Stimulated activated CD8-positive, alpha-beta memory T cell treated with anti-CD3 and anti-CD28 coated beads, Interleukin-2, amount 100 ng/mL, for 48 hours (primary cell): ENCODE data around the gene POC1A.
A peak's percentile ranks its signal among the peaks of the same experiment; 100 is the strongest.

Source experiments
- DNase-seq, 2 donors: peaks; one replicate each; pipeline ENCODE4 v3.0.0-alpha.2; 2020; ENCODE audit warnings: low read depth in 2 of 2

POC1A gene

DNA sequence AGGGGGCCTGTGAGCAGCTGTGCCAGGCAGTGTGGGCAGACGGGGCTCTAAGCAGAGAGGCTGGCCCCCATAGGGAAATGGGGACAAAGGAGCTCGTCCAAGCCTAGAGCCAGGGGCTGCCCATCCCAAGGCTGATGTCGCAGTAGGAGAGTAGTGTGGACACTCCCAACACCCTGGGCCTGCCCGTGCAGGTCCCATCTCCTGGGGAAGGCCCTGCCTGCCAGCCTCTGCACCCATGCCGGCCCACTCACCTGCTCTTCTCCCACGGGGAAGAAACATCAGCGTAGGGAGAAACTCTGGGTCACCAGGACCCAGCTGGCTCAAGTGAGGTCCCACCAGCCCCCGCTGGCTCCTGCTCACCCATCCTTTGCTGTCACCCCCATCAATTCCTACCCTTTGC lies 87.2 kb downstream of the POC1A start:
- no peak for DNase-seq

DNA sequence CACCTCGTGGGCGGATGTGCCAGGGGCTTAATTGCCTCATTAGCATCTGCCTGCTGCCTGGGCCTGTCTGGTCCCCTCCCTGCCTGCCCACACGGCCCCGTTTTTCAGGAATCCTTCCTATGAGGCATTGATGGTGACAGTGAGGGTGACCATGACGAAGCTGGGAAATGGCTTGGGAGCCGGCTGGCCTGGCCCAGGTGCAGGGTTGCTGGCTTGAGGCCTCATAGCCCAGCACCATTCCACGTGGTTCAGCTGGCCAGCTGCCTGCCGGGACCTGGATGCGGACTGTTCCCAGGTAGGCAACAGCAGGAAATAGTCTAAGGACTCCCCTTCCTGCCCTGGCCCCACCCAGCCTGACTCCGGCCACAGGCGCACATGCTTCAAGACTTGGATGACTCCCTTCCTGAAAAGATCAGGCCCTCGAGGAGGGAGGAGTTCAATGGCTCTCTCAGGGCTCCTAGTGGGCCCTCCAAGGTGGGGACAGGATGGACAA lies 88.9 kb downstream of the POC1A start:
- no peak for DNase-seq

DNA sequence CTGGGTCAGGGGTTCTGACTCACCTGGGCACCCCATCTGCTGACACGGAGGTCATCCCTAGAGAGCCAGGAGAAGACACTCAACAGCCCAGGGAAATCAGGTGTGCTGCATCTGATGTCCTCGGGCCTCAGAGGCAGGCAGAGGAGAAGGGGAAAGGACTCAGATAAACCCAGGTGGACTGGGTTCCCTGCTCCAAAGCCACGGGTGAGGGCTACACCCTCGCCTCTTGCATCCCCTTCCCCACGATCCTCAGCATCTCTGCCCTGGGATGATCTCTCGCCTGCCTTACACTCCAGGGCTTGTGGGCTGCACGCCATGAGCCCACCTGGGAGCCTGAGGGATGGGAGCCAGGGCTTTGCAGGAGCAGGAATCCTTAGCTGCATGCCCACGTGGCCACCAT lies 89.7 kb downstream of the POC1A start:
- no peak for DNase-seq

DNA sequence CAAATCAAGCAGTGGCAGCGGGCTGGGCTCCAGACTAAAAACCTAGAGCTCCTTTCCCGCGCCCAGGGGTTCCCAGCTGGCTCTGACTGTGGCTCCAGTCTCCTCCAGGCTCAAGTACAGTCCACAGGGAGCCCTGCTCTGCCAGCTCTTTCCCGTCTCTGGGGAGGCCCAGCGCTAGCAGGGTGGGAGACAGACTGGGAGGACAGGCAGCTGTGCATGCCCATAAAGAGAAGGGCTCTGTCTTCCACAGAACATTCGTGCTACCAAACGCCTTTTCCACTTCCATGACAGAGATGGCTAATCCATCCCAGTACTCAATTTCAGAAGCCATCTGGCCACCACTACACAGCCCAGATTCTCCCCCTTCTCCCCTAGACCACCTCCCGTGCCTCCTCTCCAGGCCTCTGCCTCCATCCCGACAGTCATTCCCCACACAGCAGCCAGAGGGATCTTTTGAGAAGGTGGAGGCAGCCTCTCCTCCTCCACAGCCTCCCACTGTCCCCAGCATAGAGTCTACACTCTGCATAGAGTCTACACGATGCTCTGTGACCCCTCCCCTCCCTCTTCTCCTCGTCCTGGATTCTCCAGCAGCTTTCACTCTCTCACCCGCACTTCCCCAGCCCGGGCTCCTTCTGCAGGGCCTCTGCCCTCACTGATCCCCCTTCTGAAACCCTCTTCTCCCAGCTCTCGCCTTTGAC lies 91.0 kb downstream of the POC1A start:
- DNase-seq: no peak

DNA sequence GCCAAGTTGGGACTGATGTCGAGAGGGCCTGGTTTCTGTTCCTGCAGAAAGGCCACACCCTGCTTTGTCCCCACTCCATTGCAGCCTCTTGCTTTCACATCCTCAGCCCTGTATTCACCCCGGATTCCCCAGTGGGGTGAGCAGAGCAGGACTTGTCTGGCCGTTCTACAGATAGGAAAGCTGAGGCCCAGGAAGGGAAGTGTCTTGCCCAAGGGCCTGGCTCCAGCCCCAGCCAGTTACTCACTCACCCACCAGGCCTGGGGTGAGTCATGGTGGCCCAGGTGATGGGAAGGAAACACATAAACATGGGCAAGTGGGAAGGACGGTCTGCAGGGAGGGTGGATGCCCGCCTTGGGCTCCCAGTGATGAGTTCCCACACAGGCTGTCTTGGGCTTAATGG lies 91.7 kb downstream of the POC1A start:
- DNase-seq: no peak

DNA sequence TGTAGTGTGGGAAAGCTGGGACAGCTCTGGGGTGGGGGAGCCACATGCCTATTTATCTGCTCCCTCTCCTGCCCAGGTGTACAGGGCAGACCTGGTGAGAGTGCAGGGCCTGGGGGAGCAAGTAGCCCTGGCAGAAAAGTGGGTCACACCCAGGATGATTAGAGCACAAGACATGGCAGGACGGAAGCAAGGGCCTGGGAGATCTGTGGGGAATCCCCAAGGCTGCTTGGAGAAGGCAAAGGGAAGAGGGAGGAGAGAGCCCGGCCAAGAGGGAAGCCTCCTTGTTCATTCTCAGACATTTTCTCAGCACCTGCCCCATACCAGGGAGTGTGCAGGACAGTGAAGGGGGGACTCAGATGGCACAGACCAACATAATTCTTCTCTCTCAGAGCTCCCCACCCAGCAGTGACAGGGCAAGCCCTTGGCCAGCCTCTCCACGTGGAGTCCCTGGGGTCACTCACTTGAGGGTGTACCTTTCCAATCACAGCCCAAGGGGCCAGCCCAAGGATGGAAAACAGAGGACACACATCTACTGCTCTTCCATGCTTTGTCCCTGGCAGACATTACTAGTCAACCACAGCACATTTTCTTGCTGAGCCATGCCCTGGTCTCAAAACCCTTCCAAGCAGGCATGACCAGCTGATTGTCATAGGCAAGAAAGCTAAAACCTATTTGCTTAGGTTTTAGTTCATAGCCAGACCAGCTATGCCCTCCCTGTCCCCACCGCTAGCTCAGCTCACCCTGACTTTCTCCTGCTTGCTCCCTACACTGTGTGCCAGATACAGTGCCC lies 92.9 kb downstream of the POC1A start:
- no peak for DNase-seq

DNA sequence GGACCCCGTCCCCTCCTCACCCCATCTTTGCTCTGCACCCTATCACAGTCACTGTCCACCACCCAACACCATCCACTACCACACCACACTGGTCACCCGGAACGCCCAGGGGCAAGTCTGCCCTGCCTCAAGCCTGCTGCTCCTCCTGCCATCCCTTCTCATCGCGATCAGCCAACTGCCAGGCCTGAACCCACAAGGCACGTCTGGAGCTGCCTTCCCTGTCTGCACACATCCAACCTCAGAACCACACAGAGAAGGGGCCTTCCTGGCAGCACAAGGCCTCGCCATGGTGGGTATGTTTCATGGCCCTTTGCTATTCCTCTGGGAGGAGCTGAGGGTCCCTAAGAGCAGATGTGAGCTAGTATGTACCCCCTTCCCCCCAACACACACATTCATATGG lies 94.4 kb downstream of the POC1A start:
- no peak for DNase-seq

DNA sequence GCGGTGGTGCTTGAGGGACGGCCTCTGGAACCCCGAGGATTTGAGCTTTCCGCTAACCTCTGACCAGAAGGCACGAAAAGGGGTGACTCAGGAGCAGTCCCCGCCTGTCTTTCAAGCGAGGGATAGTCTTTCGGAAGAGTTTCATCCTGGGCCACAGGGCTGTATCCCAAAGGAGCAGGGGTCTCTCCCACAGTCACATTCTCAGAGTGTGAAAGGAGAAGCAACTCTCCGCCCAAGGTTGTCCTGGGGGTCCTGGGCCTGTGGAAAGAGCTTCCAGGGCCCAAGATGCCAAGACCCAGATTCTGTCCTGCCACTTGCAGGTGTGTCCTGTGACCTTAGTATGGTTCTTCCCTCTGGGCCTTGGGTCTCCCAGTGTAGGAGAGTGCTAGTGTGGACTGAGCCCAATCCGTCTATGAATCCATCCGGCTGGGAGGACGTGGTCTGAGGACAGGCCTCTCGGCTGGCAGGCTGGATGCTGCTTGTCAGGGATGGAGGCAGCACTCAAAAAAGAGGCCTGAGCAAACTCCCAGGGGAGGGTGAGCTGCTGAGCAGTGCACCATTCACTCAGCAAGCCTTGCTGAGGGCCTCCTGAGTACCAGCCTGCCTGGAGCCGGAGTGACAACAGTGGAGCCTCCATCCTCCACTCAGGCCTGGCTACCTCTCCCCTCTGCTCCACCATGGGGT lies 96.3 kb downstream of the POC1A start:
- DNase-seq: no peak

DNA sequence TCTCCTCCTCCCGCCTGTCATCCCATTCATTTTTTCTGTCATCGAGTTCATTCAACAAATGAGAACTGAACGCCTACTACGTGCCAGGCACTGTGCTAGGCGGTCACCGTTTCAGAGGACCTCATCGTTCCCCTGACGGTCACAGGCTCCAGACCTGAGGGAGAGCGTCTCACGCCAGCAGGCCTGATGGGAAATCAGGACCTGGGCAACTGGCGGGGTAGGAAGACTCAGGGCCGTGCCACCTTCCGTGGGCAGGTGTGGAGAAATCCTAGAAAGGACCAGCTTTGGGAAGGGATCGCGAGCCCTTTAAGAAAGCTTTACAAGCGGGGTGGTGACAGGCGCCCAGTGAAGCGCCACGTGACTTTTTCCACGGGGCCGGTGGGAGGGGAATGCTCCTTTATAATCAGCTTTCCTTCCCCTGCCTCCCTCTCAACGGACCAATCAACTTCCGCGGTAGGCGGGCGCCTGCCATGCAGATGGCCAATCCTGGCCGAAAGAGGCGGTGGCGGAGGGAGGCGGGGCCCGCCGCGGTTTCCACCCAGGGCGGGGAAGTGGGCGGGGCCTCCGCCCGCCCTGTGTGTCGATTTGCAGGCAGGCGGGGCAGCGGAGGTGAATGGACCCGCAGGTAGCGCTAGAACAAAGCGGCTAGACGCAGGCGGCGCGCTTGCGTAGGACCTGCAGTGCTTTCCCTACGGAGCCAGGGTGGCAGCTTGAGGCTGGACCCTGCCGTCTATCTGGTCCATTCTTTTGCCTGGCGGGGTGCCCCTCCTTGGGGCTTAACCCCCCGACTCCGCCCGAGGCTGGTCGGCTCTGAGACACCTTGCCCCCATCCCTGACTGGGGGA lies 97.0 kb downstream of the POC1A start:
- peak; percentile 98 to 99 for DNase-seq

DNA sequence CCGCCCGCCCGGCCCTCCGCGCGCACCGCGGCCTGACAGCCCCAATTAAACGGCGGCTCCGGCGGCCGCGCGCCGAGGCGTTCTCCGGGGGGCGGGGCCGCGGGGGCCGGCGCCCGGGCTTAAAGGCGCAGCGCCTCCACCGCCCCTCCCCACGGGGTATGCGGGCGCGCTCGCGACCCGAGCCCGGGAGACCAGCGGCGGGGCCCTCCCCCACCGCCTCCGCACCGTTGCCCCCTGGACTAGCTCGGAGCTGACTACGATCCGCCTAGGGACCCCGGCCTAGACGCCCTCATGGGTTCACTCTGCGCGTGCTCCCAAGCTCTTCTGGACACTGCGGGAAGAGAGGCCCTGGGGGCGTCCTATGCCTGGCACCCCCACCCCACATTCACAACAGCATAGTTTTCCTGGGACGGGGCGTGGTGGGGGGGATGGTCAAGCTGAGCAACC lies 97.7 kb downstream of the POC1A start, which contains the start of gene DUSP7:
Gene DUSP7 (minus strand): TSS at position 51 of the 447 bp plus-strand sequence. CDS start 205 bp downstream, outside the sequence.
- peak; percentile 62 to 72 for DNase-seq

DNA sequence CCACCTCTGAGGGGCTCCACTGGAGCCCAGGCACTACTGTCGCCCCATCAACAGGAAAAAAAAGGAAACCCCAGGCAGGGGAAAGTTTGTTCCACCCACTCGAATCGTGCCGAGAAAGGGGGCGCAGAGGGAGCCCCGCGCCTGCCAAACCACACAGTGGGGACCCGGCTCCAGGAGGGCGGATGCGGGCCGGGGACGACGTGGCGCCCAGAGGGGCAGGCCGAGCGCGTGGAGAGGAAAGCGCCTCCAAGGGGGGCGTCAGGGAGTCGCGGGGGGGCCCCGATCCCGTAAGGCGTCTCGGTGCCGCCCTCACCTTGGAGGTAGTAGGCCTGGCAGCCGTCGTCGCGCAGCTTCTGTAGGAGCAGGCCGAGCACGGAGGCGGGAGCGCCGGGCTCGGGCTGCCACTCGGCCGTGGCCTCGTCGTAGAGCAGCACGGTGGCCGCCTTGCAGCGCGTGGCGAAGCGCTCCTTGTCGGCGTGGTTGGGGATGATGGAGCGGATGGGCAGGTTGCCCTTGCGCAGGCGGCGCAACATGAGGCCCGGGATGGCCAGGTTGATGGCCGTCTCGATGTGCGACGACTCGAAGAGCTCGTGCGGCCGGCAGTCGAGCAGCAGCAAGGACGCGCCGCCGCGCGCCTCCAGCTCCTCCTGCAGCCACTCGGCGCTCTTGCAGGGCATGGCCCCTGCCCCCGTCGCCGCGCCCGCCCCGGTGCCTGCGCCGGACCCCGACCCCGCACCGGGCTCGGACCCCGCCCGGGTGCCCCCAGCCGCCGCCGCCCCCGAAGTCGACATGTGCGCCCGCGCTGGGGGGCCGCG lies 98.5 kb downstream of the POC1A start:
- peak in 1 of 2 donors; percentile 32 for DNase-seq

DNA sequence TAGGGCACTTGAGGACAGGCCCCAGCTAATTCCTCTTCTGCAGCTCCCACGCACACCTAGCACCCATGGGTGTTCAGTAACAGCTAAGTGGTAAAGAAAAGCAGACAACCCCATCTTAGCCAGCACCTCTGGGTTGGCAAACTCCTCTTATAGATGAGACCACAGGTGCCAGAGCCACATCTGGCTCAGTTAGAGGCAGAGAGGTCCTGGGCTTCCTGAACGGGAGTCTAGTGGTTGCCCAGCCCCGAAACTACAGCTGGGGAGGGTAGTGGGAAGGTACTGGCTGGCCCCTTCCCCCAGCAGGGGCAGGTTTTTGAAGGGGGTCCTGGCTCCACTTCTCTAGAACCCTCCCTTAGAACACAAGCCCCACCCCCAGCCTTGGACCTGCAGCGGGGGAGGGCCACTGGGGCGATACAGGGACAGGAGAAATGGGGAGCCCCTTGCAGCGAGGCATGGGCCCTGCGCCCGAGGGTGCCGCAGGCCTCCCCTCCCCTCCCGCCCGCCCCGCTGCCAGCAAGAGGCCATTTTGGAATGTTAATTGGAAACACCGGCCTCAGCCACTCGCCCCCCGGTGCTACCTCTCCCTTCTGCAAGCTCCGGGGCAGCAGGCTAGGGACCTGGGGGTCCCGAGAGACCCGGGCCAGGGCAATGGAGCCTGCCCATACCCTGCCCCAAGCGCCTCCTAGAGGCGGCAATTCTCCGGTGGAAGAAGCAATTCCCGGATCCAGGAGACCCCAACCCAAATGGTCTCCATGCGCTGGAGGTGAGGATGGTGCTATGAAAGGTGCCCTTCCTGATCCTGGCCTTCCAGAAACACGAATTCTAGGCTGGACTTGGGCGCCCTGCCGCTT lies 99.3 kb downstream of the POC1A start:
- DNase-seq: peak in 1 of 2 donors; percentile 9

DNA sequence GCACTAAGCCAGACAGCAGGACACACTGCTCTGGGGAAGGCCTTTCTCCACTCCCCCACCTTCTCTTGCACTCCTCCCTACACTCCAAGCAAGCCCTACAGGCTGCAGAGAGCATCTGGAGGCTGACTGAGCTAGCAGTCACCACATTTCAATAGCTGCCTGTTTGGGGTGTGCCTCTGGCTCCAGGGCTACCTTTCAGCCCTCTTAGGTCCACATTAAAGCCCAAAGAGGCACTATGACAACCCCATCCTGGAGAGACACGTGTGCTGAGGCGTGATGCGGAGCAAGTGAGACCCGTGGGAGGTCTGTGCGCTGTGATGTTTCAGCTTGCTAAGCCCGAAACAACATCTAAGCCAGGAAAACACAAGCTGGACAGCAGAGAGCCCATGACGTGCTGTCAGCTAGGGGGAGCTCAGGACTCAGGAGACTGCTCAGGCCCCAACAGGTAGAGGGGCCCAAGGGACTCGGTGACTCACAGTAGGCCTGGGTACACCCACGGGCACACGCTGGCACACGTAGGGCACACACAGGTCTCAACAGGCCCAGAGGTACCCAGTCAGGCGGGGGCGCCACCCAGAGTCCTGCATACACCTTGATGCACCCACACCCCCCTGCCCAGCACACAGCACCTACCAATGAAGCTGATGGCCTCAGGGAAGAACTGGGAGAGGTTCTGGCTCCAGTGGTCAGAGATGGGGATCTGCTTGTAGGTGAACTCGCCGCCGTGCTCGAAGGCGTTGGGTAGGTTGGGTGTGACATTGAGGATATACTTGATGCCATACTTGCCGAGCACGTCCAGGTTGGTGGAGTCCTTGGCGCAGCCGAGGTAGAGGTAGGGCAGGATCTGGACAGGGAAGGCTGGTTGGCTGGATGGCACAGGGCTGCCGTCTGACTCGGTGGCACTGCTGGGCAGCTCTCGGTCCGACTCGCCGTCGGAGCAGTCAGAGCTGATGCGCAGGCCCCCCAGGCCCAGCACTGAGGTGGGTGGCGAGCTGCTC lies 100.6 kb downstream of the POC1A start:
- DNase-seq: peak; percentile 11 to 32

DNA sequence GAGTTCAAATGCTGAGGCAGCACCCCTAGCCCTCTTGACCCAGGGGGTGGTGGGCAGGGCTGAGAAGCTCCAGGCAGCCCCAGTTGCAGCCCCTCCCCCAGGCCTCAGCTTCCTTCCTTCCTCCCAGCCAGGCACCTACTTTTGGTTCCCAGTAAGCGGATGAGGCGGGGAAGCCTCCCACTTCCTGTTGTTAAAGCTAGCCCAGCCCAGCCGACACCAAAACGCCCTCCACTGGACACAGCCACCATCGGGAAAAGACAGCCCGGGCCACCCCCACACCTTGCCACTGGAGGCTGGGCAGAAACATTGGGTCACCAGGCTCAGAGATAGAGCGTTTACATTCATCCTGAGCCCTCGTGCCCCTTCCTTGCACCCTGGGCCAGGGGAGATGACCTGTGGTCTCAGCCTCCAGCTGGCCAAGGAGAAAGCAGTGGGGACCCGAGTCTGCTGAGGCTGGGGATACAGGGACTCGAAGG lies 101.4 kb downstream of the POC1A start:
- peak; percentile 28 to 32 for DNase-seq

DNA sequence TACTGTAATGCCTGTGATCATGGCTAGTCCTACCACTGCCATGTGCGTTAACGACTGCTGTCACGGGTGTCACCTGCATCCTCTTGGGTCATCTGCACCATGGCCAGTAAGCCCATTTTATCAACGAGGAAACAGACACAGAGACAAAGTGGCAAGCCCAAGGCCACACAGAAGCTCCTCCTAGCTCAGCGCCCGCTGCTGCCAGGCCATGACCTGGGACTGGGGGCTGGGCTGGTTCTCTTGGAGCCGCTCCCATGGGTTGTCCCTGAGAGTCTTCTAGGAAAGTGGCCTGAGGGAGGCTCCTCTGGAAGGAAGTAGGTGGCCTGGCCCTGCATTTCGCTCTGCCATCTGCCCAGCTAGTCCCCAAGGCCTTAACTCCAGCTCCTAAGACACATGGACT lies 102.8 kb downstream of the POC1A start:
- DNase-seq: no peak

DNA sequence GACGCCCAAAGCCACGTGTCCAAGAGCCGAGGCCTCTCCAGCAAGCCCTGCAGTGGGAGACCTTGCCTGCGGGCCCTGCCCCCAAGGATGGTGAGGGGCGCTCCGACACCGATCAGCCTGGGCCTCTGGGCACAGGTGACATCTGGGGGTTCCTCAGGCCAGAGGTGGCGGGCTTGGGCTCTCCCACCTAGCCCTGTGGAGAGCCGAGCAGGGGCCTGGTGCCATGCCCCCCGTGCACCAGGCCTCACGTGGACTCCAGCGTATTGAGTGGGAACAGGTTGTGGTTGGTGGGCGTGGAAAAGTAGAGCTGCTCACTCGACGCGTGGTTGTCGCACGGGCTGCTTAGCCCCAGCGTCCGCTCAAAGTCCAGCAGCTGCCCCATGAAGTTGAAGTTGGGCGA lies 103.7 kb downstream of the POC1A start:
- no peak for DNase-seq

DNA sequence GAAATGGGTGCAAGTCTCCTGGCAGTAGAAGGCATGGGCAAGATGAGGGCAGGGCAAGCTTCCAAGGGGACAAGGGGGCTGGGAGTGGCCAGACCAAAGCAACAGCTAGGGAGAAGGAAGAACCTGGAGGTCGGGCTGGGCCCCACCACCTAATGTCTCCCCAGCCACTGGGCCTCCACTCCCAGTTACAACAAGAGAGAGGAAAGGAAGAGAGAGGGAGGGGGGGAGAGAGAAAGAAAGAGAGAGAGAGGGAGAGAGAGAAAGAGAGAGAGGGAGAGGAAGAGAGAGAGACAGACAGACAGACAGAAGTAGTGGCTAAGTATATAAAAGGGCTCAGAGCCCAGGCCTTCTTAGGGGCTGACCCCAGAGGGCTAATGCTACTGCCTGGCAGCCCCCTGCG lies 104.7 kb downstream of the POC1A start:
- no peak for DNase-seq

DNA sequence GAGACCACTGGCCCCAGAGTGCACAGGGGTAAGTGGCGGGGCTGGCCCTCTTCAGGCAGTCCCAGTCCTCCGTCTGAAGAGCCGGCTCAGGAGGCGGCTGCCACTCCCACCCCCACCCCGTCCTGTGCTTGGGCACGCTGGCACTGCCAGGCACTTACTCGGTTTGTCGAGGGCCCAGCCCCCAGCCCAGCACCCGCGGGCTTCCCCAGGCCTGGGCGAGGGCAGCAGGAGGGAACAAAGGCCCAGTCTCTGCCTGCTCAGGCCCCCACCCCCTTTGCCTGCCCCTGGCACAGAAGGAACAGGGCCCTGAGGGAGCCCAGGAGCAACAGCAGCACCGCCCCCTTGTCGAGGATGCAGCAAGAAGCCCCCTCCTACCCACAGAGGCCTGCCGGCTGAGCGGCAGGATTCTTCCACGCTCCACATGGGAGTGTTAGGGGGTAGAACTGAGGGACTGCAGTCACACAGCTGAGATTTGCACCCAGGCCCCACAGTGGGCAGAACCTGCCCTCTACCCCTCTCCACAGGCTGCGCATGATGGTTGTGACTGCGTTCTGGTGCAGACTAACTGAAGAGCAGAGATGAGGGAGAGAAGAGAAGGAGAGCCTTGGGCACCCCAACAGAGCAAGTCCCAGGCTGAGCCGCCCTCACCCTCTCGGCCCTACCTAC lies 106.8 kb downstream of the POC1A start:
- no peak for DNase-seq
